HEK293 (cell line): Measurements from ENCODE around the gene MMD.

Experiments
- CTCF ChIA-PET: fragments of 350-600 bp; formaldehyde crosslinking; extraction: SDS; loops from one replicate; lab custom pipeline; 2021; ENCODE audit warnings: antibody characterized with exemption; lab: Yijun Ruan, JAX
- POLR2A ChIA-PET: fragments of 300-600 bp; formaldehyde crosslinking; extraction: SDS; loops from one replicate; lab custom pipeline; 2020; ENCODE audit warnings: antibody characterized with exemption, inconsistent platforms; lab: Yijun Ruan, JAX
- H3K27ac ChIP-seq: fragments of 200-500 bp; sonication (Bioruptor generic); 2 replicates; pipeline ENCODE4 v1.5.1; 2014; ENCODE audit warnings: low read depth, low read length, control low read depth, inconsistent platforms; ENCODE audit errors: extremely low read depth
- H3K36me3 ChIP-seq, 2 experiments: fragments of 200-500 bp in 1 of 2; sonication (Bioruptor generic) in 1 of 2; 1 replicate in 1 of 2; 2 replicates in 1 of 2; pipeline ENCODE4 v1.5.1; 2014 to 2017; ENCODE audit warnings: inconsistent platforms in 2 of 2, low read length in 2 of 2; ENCODE audit not compliant: control insufficient read depth in 2 of 2, insufficient read depth in 1 of 2
- H3K4me1 ChIP-seq: fragments of 200-500 bp; sonication (Bioruptor generic); 2 replicates; pipeline ENCODE4 v1.5.1; 2014; ENCODE audit warnings: mild to moderate bottlenecking, low read length, inconsistent platforms; ENCODE audit not compliant: control insufficient read depth, insufficient read depth
- H3K4me3 ChIP-seq: 2 replicates; pipeline ENCODE4 v1.5.1; 2011; ENCODE audit warnings: low read depth, mild to moderate bottlenecking, control low read depth, low read length, moderate library complexity
- H3K9me3 ChIP-seq: fragments of 200-500 bp; sonication (Bioruptor generic); 2 replicates; pipeline ENCODE4 v1.5.1; 2014; ENCODE audit warnings: low read depth, low read length, inconsistent platforms; ENCODE audit not compliant: control insufficient read depth, insufficient read depth
- CTCF ChIP-seq: fragments of 450-650 bp; formaldehyde crosslinking; IDR thresholded peaks from 2 replicates; pipeline ENCODE4 v1.5.1; 2016; ENCODE audit warnings: missing biosample characterization, missing genetic modification characterization
- GLI2 ChIP-seq: fragments of 450-650 bp; formaldehyde crosslinking; IDR thresholded peaks from 2 replicates; pipeline ENCODE4; 2017; ENCODE audit warnings: missing biosample characterization, missing genetic modification characterization, low read depth, borderline replicate concordance
- GLIS2 ChIP-seq: fragments of 450-650 bp; formaldehyde crosslinking; IDR thresholded peaks from 2 replicates; pipeline ENCODE4 v1.5.1; 2016; ENCODE audit warnings: missing biosample characterization, missing genetic modification characterization
- MYNN ChIP-seq: fragments of 450-650 bp; formaldehyde crosslinking; IDR thresholded peaks from 2 replicates; pipeline ENCODE4 v1.5.1; 2016; ENCODE audit warnings: missing biosample characterization, missing genetic modification characterization, borderline replicate concordance
- PRDM10 ChIP-seq: fragments of 450-650 bp; formaldehyde crosslinking; IDR thresholded peaks from 2 replicates; pipeline ENCODE4 v1.5.1; 2016; ENCODE audit warnings: missing biosample characterization, missing genetic modification characterization
- SALL2 ChIP-seq: fragments of 450-650 bp; formaldehyde crosslinking; IDR thresholded peaks from 2 replicates; pipeline ENCODE4 v1.5.0; 2017; ENCODE audit warnings: missing biosample characterization, mild to moderate bottlenecking, missing genetic modification characterization, borderline replicate concordance
- SP2 ChIP-seq: fragments of 450-650 bp; formaldehyde crosslinking; IDR thresholded peaks from 2 replicates; pipeline ENCODE4 v1.5.1; 2016; ENCODE audit warnings: missing biosample characterization, missing genetic modification characterization
- TRIM28 ChIP-seq: IDR thresholded peaks from 2 replicates; pipeline ENCODE4 v1.6.1; 2011; ENCODE audit warnings: low read length, control low read depth, borderline replicate concordance
- ZBTB6 ChIP-seq: fragments of 450-650 bp; formaldehyde crosslinking; IDR thresholded peaks from 2 replicates; pipeline ENCODE4 v1.5.1; 2017; ENCODE audit warnings: missing biosample characterization, missing genetic modification characterization
- ZEB2 ChIP-seq: fragments of 450-650 bp; formaldehyde crosslinking; IDR thresholded peaks from 2 replicates; pipeline ENCODE4 v1.5.1; 2016; ENCODE audit warnings: missing biosample characterization, missing genetic modification characterization
- ZFHX2 ChIP-seq: fragments of 450-650 bp; formaldehyde crosslinking; conservative IDR thresholded peaks from 2 replicates; pipeline ENCODE4 v1.5.1; 2016; ENCODE audit warnings: missing biosample characterization, missing genetic modification characterization
- ZFP3 ChIP-seq: fragments of 450-650 bp; formaldehyde crosslinking; IDR thresholded peaks from 2 replicates; pipeline ENCODE4 v1.5.1; 2016; ENCODE audit warnings: low read depth, missing biosample characterization, missing genetic modification characterization
- ZNF132 ChIP-seq: fragments of 450-650 bp; formaldehyde crosslinking; IDR thresholded peaks from 2 replicates; pipeline ENCODE4 v1.5.1; 2017; ENCODE audit warnings: missing biosample characterization, missing genetic modification characterization, borderline replicate concordance
- ZNF140 ChIP-seq: fragments of 450-650 bp; formaldehyde crosslinking; IDR thresholded peaks from 2 replicates; pipeline ENCODE4 v1.5.1; 2016; ENCODE audit warnings: missing biosample characterization, missing genetic modification characterization
- ZNF274 ChIP-seq, 2 experiments: fragments of 200-500 bp in 1 of 2; fragments of 450-650 bp in 1 of 2; sonication (Bioruptor generic) in 1 of 2; formaldehyde crosslinking in 1 of 2; IDR thresholded peaks; 2 replicates each; pipeline versions ENCODE4 v1.5.1 to v1.6.1; 2014 to 2016; ENCODE audit warnings: borderline replicate concordance in 1 of 2, inconsistent platforms in 1 of 2, low read length in 1 of 2, missing biosample characterization in 1 of 2, missing genetic modification characterization in 1 of 2
- ZNF362 ChIP-seq: fragments of 450-650 bp; formaldehyde crosslinking; IDR thresholded peaks from 2 replicates; pipeline ENCODE4 v1.5.1; 2016; ENCODE audit warnings: missing biosample characterization, missing genetic modification characterization
- ZNF366 ChIP-seq: fragments of 450-650 bp; formaldehyde crosslinking; conservative IDR thresholded peaks from 2 replicates; pipeline ENCODE4 v1.5.1; 2016; ENCODE audit warnings: missing biosample characterization, missing genetic modification characterization
- ZNF514 ChIP-seq: fragments of 450-650 bp; formaldehyde crosslinking; IDR thresholded peaks from 2 replicates; pipeline ENCODE4 v1.5.1; 2016; ENCODE audit warnings: missing biosample characterization, missing genetic modification characterization
- ZNF548 ChIP-seq: fragments of 450-650 bp; formaldehyde crosslinking; IDR thresholded peaks from 2 replicates; pipeline ENCODE4 v1.5.1; 2016; ENCODE audit warnings: missing biosample characterization, missing genetic modification characterization
- ZNF561 ChIP-seq: fragments of 450-650 bp; IDR thresholded peaks from 2 replicates; pipeline ENCODE4 v1.5.1; 2018; ENCODE audit warnings: missing biosample characterization, missing genetic modification characterization, borderline replicate concordance
- ZNF747 ChIP-seq: fragments of 450-650 bp; formaldehyde crosslinking; IDR thresholded peaks from 2 replicates; pipeline ENCODE4 v1.5.1; 2016; ENCODE audit warnings: missing biosample characterization, missing genetic modification characterization
- ZNF792 ChIP-seq: fragments of 450-650 bp; formaldehyde crosslinking; IDR thresholded peaks from 2 replicates; pipeline ENCODE4 v1.5.1; 2016; ENCODE audit warnings: missing biosample characterization, missing genetic modification characterization
- TF ChIP-seq, protein P1 (sequence below): fragments of 450-650 bp; formaldehyde crosslinking; IDR thresholded peaks from 2 replicates; pipeline ENCODE4 v1.5.1; 2016; ENCODE audit warnings: missing biosample characterization, missing genetic modification characterization

MMD gene

DNA sequence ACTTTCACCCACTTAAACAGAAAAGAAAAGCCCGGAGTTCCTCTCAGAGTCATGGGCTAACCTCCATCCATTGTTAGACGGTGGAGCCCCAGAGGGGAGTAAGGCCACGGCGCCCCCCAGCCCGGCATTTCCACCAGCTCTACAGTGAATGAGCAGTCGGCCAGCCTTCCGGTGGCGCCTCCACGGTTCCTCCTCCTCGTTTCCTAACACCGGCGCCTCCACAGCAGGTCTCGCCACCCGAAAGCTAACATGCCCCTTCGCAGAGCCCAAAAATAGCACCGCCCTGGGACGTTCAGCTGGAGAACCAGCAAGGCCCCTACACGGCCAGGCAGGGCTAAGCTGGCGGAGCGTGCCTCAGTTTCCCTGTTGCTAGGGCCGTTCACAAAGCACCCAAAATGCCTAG lies 858 bp downstream of the MMD start (continued):
- TF ChIP-seq CTCF: 0 out of 2 replicates have a peak, but pooled peaks have one; percentile 40
- no peak for TF ChIP-seq ZNF362 (tag by site-specific recombination)
- peak; percentile 38; the same call in 1 of the 2 replicates for TF ChIP-seq SP2
- TF ChIP-seq ZNF274 (IDR thresholded peaks at IDR 0.05; ENCODE audit: low read length): no peak
- TF ChIP-seq ZNF274 (tag by site-specific recombination; IDR thresholded peaks at IDR 0.05; ENCODE audit: borderline replicate concordance): no peak
- TF ChIP-seq SALL2 (tag by site-specific recombination): no peak
- no peak for TF ChIP-seq ZNF132
- no peak for TF ChIP-seq ZNF792 (tag by site-specific recombination)
- 0 out of 2 replicates have a peak, but pooled peaks have one; percentile 9 for TF ChIP-seq ZFHX2
- TF ChIP-seq ZNF747 (tag by site-specific recombination): no peak
- TF ChIP-seq ZNF366 (tag by site-specific recombination): no peak
- TF ChIP-seq ZFP3 (tag by site-specific recombination): no peak
- TF ChIP-seq, protein P1, sequence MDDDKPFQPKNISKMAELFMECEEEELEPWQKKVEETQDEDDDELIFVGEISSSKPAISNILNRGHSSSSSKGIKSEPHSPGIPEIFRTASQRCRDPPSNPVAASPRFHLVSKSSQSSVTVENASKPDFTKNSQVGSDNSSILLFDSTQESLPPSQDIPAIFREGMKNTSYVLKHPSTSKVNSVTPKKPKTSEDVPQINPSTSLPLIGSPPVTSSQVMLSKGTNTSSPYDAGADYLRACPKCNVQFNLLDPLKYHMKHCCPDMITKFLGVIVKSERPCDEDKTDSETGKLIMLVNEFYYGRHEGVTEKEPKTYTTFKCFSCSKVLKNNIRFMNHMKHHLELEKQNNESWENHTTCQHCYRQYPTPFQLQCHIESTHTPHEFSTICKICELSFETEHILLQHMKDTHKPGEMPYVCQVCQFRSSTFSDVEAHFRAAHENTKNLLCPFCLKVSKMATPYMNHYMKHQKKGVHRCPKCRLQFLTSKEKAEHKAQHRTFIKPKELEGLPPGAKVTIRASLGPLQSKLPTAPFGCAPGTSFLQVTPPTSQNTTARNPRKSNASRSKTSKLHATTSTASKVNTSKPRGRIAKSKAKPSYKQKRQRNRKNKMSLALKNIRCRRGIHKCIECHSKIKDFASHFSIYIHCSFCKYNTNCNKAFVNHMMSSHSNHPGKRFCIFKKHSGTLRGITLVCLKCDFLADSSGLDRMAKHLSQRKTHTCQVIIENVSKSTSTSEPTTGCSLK (tag by site-specific recombination): no peak
- TF ChIP-seq GLI2 (tag by site-specific recombination): no peak
- no peak for TF ChIP-seq ZBTB6 (tag by site-specific recombination)
- no peak for TF ChIP-seq ZNF140 (tag by site-specific recombination)
- TF ChIP-seq ZEB2 (tag by site-specific recombination): no peak
- TF ChIP-seq ZNF514: no peak
- 0 out of 2 replicates have a peak, but pooled peaks have one; percentile 36 for TF ChIP-seq GLIS2 (tag by site-specific recombination)
- TF ChIP-seq TRIM28: no peak

DNA sequence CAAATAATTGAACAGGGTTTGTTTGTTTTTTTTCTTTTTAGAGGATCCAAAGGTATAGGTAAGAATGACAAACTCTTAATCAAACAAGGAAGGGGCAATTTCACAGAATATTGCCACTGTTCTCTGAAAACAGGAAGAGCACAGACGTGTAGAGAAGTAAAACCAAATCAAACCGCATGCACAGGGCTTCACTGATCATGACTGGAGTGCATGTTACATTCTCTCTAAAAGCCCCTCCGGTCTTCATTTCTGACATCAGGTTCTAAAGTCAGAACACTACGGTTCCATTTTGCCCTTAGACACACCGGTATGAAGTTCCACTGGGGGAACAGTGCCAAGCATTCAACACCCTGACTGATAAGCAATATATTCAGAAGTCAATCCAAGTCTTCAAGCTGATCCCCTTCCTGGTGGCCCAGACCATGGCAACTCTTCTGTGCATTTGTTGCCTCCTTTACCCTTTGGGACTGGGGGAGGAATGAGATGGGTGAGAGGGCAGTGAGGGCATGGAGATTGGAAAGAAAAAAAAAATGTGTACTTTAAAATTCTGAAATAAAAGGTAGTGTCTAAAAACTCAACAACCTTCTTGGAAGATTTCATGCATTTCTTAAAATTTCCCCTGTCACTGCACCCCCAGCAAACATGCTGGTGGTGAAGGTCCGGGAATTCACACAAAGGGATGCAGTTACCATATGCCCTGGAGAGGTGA lies 1.4 kb downstream of the MMD start:
- H3K27ac ChIP-seq: no peak overlapping the region; the same call in 1 of the 2 replicates
- peaks cover 7% of the 10 kb centered on the region for H3K4me1 ChIP-seq
- ChIA-PET POLR2A (no interaction called here), CTCF (interaction anchor here (0.6 kb wide), 1 partner anchor 431 kb away, joined by 3 read pairs; no protein-coding TSS in a partner anchor)
- TF ChIP-seq ZNF548 (tag by site-specific recombination) (no peak), SP2 (no peak), PRDM10 (tag by site-specific recombination) (peak; percentile 57; the same call in 1 of the 2 replicates), ZNF561 (tag by site-specific recombination) (no peak), MYNN (tag by site-specific recombination) (no peak)
- no peaks in the 10 kb centered on the region for H3K9me3 ChIP-seq
- H3K36me3 ChIP-seq: peaks cover 0 to 6% of the 10 kb centered on the region in 2 experiments; a peak in 2 of 3 replicates
- H3K4me3 ChIP-seq: peak overlapping the region; percentile 83
